IMR-90 (cell line): ENCODE measurements around the gene TDRD12. TPM values are rescaled to one million over a fixed set of nuclear protein-coding genes. Genes with fewer than 3 reads are reported as not detected.

Experiments
- ATAC-seq: fragments of 200-7000 bp; cut with Tn5 transposase; 2 replicates; pipeline ENCODE4 v1.9.1; 2020; ENCODE audit warnings: low read depth, mild to moderate bottlenecking, moderate library complexity
- BruUV-seq: library from RNA; stranded (reverse); fragments of 400-500 nt; replicated peaks from 2 replicates; lab custom pipeline; 2021; lab: Mats Ljungman, UMichigan
- CTCF ChIA-PET: fragments of 300-600 bp; formaldehyde crosslinking; extraction: SDS; loops from one replicate; lab custom pipeline; 2021; ENCODE audit warnings: antibody characterized with exemption; lab: Yijun Ruan, JAX
- POLR2A ChIA-PET: fragments of 300-600 bp; sonication (Branson Sonifier 250); formaldehyde crosslinking; loops from one replicate; lab custom pipeline; 2022; ENCODE audit warnings: antibody characterized with exemption; ENCODE audit not compliant: unreplicated experiment; lab: Charles Lee
- DNase-seq: peaks from one replicate; pipeline ENCODE4 v3.0.0; 2013
- H2AFZ ChIP-seq: replicated peaks from 2 replicates; pipeline ENCODE3; 2013; ENCODE audit warnings: low read length, mild to moderate bottlenecking; ENCODE audit not compliant: poor library complexity
- H2AK5ac ChIP-seq: 2 replicates; pipeline ENCODE4 v1.6.1; 2013; ENCODE audit warnings: low read depth, low read length, inconsistent platforms
- H2AK9ac ChIP-seq: replicated peaks from 2 replicates; pipeline ENCODE3; 2013; ENCODE audit warnings: mild to moderate bottlenecking, low read depth, low read length, moderate library complexity; ENCODE audit not compliant: poor library complexity
- H2BK120ac ChIP-seq: 2 replicates; pipeline ENCODE4 v1.6.1; 2013; ENCODE audit warnings: low read depth, low read length, inconsistent platforms
- H2BK15ac ChIP-seq: 3 replicates; pipeline ENCODE4 v1.6.1; 2013; ENCODE audit warnings: low read depth, low read length, inconsistent platforms
- H2BK20ac ChIP-seq: 2 replicates; pipeline ENCODE4 v1.6.1; 2013; ENCODE audit warnings: low read depth, mild to moderate bottlenecking, inconsistent platforms, low read length, moderate library complexity
- H2BK5ac ChIP-seq: 2 replicates; pipeline ENCODE4 v1.6.1; 2013; ENCODE audit warnings: mild to moderate bottlenecking, low read depth, low read length, inconsistent platforms; ENCODE audit not compliant: poor library complexity, severe bottlenecking
- H3K14ac ChIP-seq: replicated peaks from 2 replicates; pipeline ENCODE4 v1.6.1; 2013; ENCODE audit warnings: low read depth, low read length, inconsistent platforms
- H3K18ac ChIP-seq: 2 replicates; pipeline ENCODE4 v1.6.1; 2013; ENCODE audit warnings: low read depth, low read length, control low read depth
- H3K23ac ChIP-seq: 2 replicates; pipeline ENCODE4 v1.6.1; 2013; ENCODE audit warnings: low read depth, low read length, inconsistent platforms
- H3K27ac ChIP-seq: 2 replicates; pipeline ENCODE4 v1.5.1; 2013; ENCODE audit warnings: mild to moderate bottlenecking, control low read depth, low read length; ENCODE audit not compliant: insufficient read depth
- H3K27me3 ChIP-seq: 2 replicates; pipeline ENCODE4 v1.6.1; 2013; ENCODE audit warnings: low read length; ENCODE audit not compliant: control insufficient read depth, insufficient read depth
- H3K36me3 ChIP-seq: 2 replicates; pipeline ENCODE4 v1.6.1; 2013; ENCODE audit warnings: low read length, mixed read lengths; ENCODE audit not compliant: control insufficient read depth, insufficient read depth
- H3K4ac ChIP-seq: 2 replicates; pipeline ENCODE4 v1.6.1; 2013; ENCODE audit warnings: low read depth, low read length, inconsistent platforms
- H3K4me1 ChIP-seq: 2 replicates; pipeline ENCODE4 v1.6.1; 2013; ENCODE audit warnings: low read length, mixed read lengths; ENCODE audit not compliant: control insufficient read depth, insufficient read depth
- H3K4me2 ChIP-seq: 2 replicates; pipeline ENCODE4 v1.6.1; 2013; ENCODE audit warnings: low read depth, mild to moderate bottlenecking, control low read depth, low read length, moderate library complexity
- H3K4me3 ChIP-seq: 2 replicates; pipeline ENCODE4 v1.5.1; 2013; ENCODE audit warnings: low read depth, mild to moderate bottlenecking, control low read depth, low read length, moderate library complexity; ENCODE audit not compliant: insufficient read depth
- H3K56ac ChIP-seq: 2 replicates; pipeline ENCODE4 v1.6.1; 2013; ENCODE audit warnings: low read length, inconsistent platforms; ENCODE audit not compliant: insufficient read depth; ENCODE audit errors: extremely low read depth
- H3K79me1 ChIP-seq, 2 experiments: 2 replicates each; pipeline ENCODE4 v1.6.1; 2013; ENCODE audit warnings: low read length in 2 of 2, inconsistent platforms in 1 of 2, low read depth in 1 of 2
- H3K9ac ChIP-seq: 2 replicates; pipeline ENCODE4 v1.6.1; 2013; ENCODE audit warnings: low read depth, low read length, control low read depth
- H3K9me1 ChIP-seq: 2 replicates; pipeline ENCODE4 v1.6.1; 2013; ENCODE audit warnings: low read length, inconsistent platforms; ENCODE audit not compliant: insufficient read depth
- H3K9me3 ChIP-seq: 2 replicates; pipeline ENCODE4 v1.6.1; 2013; ENCODE audit warnings: low read length; ENCODE audit not compliant: control insufficient read depth, insufficient read depth
- H4K20me1 ChIP-seq: 2 replicates; pipeline ENCODE4 v1.6.1; 2013; ENCODE audit warnings: low read length, inconsistent platforms; ENCODE audit not compliant: insufficient read depth
- H4K5ac ChIP-seq: 2 replicates; pipeline ENCODE4 v1.6.1; 2013; ENCODE audit warnings: mild to moderate bottlenecking, low read depth, low read length, control low read depth
- H4K8ac ChIP-seq, 2 experiments: 2 replicates each; pipeline ENCODE4 v1.6.1; 2013; ENCODE audit warnings: low read depth in 2 of 2, low read length in 2 of 2, control low read depth in 1 of 2, inconsistent platforms in 1 of 2
- H4K91ac ChIP-seq: 2 replicates; pipeline ENCODE4 v1.6.1; 2013; ENCODE audit warnings: low read depth, low read length, inconsistent platforms; ENCODE audit not compliant: insufficient read depth
- BHLHE40 ChIP-seq: fragments of 150-350 bp; IDR thresholded peaks from 2 replicates; pipeline ENCODE4 v1.6.1; 2016; ENCODE audit warnings: mild to moderate bottlenecking, low read depth, low read length
- CEBPB ChIP-seq: IDR thresholded peaks from 2 replicates; pipeline ENCODE4 v1.6.1; 2012; ENCODE audit warnings: low read depth, low read length, improper control_type of control experiment
- CHD1 ChIP-seq: IDR thresholded peaks from 2 replicates; pipeline ENCODE4 v1.6.1; 2012; ENCODE audit warnings: low read depth, low read length, improper control_type of control experiment
- FOS ChIP-seq: fragments of 150-350 bp; IDR thresholded peaks from 2 replicates; pipeline ENCODE4 v1.6.1; 2016; ENCODE audit warnings: low read depth, low read length
- MAFK ChIP-seq: IDR thresholded peaks from 2 replicates; pipeline ENCODE4 v1.6.1; 2012; ENCODE audit warnings: low read depth, low read length, improper control_type of control experiment
- MAZ ChIP-seq: IDR thresholded peaks from 2 replicates; pipeline ENCODE4 v1.6.1; 2012; ENCODE audit warnings: low read depth, mild to moderate bottlenecking, low read length, improper control_type of control experiment, moderate library complexity, borderline replicate concordance
- MXI1 ChIP-seq: IDR thresholded peaks from 2 replicates; pipeline ENCODE4 v1.6.1; 2012; ENCODE audit warnings: low read depth, mild to moderate bottlenecking, low read length, moderate library complexity, borderline replicate concordance
- NFE2L2 ChIP-seq: fragments of 150-350 bp; IDR thresholded peaks from 2 replicates; pipeline ENCODE4 v1.6.1; 2016; ENCODE audit warnings: low read depth, mild to moderate bottlenecking, low read length
- POLR2A ChIP-seq: IDR thresholded peaks from 2 replicates; pipeline ENCODE4 v1.6.1; 2012; ENCODE audit warnings: mild to moderate bottlenecking, low read depth, low read length
- RAD21 ChIP-seq: IDR thresholded peaks from 2 replicates; pipeline ENCODE4 v1.6.1; 2012; ENCODE audit warnings: low read length, improper control_type of control experiment
- RCOR1 ChIP-seq: IDR thresholded peaks from 2 replicates; pipeline ENCODE4 v1.6.1; 2012; ENCODE audit warnings: mild to moderate bottlenecking, low read length, improper control_type of control experiment; ENCODE audit not compliant: insufficient replicate concordance
- RFX5 ChIP-seq: IDR thresholded peaks from 2 replicates; pipeline ENCODE4 v1.8.0; 2012; ENCODE audit warnings: low read depth, mild to moderate bottlenecking, low read length, moderate library complexity
- SMC3 ChIP-seq: fragments of 150-350 bp; IDR thresholded peaks from 2 replicates; pipeline ENCODE4 v1.6.1; 2016; ENCODE audit warnings: low read depth, mild to moderate bottlenecking, antibody characterized with exemption, low read length, moderate library complexity
- WGBS, 2 experiments: methylation state at CpG; one replicate each; pipeline versions ENCODE4 v1.1.5 to v1.1.7; 2013; ENCODE audit warnings: missing lambda C conversion rate in 2 of 2; ENCODE audit not compliant: insufficient read length in 1 of 2; ENCODE audit errors: extremely low coverage in 2 of 2; 5-methylcytosine and 5-hydroxymethylcytosine counted together
- dilution Hi-C: fragments of 300-500 bp; cut with HindIII; formaldehyde crosslinking; loops from one replicate; pipeline ENCODE4 v1.14.3; 2018; ENCODE audit warnings: low sequenced_read_pairs; ENCODE audit not compliant: unreplicated experiment
- in situ Hi-C: fragments of 300-500 bp; cut with MboI; formaldehyde crosslinking; loops from 3 replicates; pipeline ENCODE4 v1.14.3; 2019; ENCODE audit warnings: low sequenced_read_pairs, inconsistent platforms, mixed read lengths
- intact Hi-C: fragments of 100-400 bp; cut with micrococcal nuclease; formaldehyde crosslinking; loops from 2 replicates; pipeline ENCODE4 v1.10.0; 2022
- polyA plus RNA-seq, 3 experiments: library from polyadenylated mRNA; depleted of rRNA; stranded (reverse); fragments of >200 nt; gene quantifications; 2 replicates each; pipeline ENCODE4 v1.2.3, GENCODE V29; 2012; ENCODE audit warnings: low replicate concordance in 1 of 3
- total RNA-seq: library from RNA; depleted of rRNA; stranded (reverse); fragments of >200 nt; gene quantifications from 2 replicates; pipeline ENCODE4 v1.2.3, GENCODE V29; 2012
- TF ChIP-seq, protein P1 (sequence below): conservative IDR thresholded peaks from 2 replicates; pipeline ENCODE4 v1.5.1; 2012; ENCODE audit warnings: mild to moderate bottlenecking, low read depth, low read length, improper control_type of control experiment
- TF ChIP-seq, protein P2 (sequence below): fragments of 150-350 bp; IDR thresholded peaks from 2 replicates; pipeline ENCODE4 v1.6.1; 2017; ENCODE audit warnings: mild to moderate bottlenecking, antibody characterized with exemption, low read length, low read depth
- TF ChIP-seq, protein P3 (sequence below): fragments of 150-350 bp; IDR thresholded peaks from 2 replicates; pipeline ENCODE4 v1.6.1; 2016; ENCODE audit warnings: low read depth, mild to moderate bottlenecking, low read length, moderate library complexity, borderline replicate concordance

Gene TDRD12
- total and polyA plus RNA-seq, 2 of the 4 experiments (the other 2 are of a cell fraction): under 0.01 to 0.07 TPM

DNA sequence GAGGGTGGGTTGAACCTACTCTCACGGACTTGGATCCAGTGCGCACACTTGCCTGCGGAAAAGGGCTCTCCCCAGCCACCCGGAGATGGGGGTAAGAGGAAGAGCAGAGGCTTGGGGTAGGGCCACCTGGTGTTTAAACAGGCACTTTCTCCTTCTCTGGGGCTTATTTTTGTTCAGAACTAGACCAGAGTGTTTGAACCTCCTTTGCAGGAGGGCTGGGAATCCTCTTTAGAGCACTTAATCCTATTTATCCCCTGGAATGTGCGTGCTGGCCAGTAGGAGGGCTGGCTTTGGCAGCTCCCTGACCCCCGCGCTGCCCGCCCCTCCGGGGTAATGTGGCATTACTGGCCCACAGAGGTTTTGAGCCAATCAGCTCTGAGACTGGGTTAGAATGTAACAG, 41.9 kb upstream of the TDRD12 start:
- Histone ChIP-seq H4K91ac (no peak overlapping the region), H4K5ac (no peak overlapping the region), H3K14ac (no peak overlapping the region), H2BK5ac (no peak overlapping the region), H2AK5ac (no peak overlapping the region), H3K4me1 (peaks cover 8% of the 10 kb centered on the region; the same call in 1 of the 2 replicates), H3K9me1 (peaks cover 12% of the 10 kb centered on the region), H3K27ac (no peak overlapping the region), H2BK20ac (no peak overlapping the region), H3K18ac (no peak overlapping the region), H2AK9ac (no peak overlapping the region), H3K79me1 (peaks cover 17 to 18% of the 10 kb centered on the region in 2 experiments), H3K4ac (no peak overlapping the region), H3K27me3 (peaks cover 36% of the 10 kb centered on the region), H3K23ac (no peak overlapping the region), H4K20me1 (peaks cover 17% of the 10 kb centered on the region), H3K56ac (no peak overlapping the region), H3K9ac (no peak overlapping the region), H2AFZ (no peak overlapping the region), H3K4me2 (no peak overlapping the region), H2BK120ac (no peak overlapping the region), H2BK15ac (no peak overlapping the region), H4K8ac (no peak overlapping the region), H3K4me3 (no peak overlapping the region), H3K9me3 (no peaks in the 10 kb centered on the region), H3K36me3 (no peaks in the 10 kb centered on the region)
- CTCF ChIA-PET: no interaction called here
- intact Hi-C loops (no loop called here), dilution Hi-C loops (no loop called here), in situ Hi-C loops (no loop called here)
- DNase-seq: no peak
- no peak for ATAC-seq
- WGBS, 2 experiments: no CpG with 5 or more reads among the region's 9 CpGs
- TF ChIP-seq RAD21 (no peak), MAFK (no peak), NFE2L2 (no peak), MXI1 (no peak), CEBPB (no peak), POLR2A (no peak), BHLHE40 (no peak), RCOR1 (no peak), MAZ (no peak), SMC3 (no peak), RFX5 (no peak), CHD1 (no peak), FOS (no peak)
- TF ChIP-seq, protein P1, sequence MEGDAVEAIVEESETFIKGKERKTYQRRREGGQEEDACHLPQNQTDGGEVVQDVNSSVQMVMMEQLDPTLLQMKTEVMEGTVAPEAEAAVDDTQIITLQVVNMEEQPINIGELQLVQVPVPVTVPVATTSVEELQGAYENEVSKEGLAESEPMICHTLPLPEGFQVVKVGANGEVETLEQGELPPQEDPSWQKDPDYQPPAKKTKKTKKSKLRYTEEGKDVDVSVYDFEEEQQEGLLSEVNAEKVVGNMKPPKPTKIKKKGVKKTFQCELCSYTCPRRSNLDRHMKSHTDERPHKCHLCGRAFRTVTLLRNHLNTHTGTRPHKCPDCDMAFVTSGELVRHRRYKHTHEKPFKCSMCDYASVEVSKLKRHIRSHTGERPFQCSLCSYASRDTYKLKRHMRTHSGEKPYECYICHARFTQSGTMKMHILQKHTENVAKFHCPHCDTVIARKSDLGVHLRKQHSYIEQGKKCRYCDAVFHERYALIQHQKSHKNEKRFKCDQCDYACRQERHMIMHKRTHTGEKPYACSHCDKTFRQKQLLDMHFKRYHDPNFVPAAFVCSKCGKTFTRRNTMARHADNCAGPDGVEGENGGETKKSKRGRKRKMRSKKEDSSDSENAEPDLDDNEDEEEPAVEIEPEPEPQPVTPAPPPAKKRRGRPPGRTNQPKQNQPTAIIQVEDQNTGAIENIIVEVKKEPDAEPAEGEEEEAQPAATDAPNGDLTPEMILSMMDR: no peak
- TF ChIP-seq, protein P2, sequence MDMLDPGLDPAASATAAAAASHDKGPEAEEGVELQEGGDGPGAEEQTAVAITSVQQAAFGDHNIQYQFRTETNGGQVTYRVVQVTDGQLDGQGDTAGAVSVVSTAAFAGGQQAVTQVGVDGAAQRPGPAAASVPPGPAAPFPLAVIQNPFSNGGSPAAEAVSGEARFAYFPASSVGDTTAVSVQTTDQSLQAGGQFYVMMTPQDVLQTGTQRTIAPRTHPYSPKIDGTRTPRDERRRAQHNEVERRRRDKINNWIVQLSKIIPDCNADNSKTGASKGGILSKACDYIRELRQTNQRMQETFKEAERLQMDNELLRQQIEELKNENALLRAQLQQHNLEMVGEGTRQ: no peak
- TF ChIP-seq, protein P3, sequence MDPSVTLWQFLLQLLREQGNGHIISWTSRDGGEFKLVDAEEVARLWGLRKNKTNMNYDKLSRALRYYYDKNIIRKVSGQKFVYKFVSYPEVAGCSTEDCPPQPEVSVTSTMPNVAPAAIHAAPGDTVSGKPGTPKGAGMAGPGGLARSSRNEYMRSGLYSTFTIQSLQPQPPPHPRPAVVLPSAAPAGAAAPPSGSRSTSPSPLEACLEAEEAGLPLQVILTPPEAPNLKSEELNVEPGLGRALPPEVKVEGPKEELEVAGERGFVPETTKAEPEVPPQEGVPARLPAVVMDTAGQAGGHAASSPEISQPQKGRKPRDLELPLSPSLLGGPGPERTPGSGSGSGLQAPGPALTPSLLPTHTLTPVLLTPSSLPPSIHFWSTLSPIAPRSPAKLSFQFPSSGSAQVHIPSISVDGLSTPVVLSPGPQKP: no peak
- POLR2A ChIA-PET: no interaction called here
- no TSS peak for BruUV-seq
